Rectal smooth muscle tissue (tissue), 1 donor: ENCODE results near the gene CR1L.
"Not testable (repeated sequence)": the region's sequence is repeated elsewhere in the genome, so short reads cannot be mapped to it uniquely, and the experiment has no call there.

Experiments used
- H3K27ac ChIP-seq: one replicate; pipeline ENCODE4 v1.7.0; 2013; ENCODE audit warnings: low read depth, low read length, inconsistent platforms
- H3K27me3 ChIP-seq: one replicate; pipeline ENCODE4 v1.7.0; 2013; ENCODE audit warnings: low read length; ENCODE audit not compliant: control insufficient read depth, insufficient read depth
- H3K36me3 ChIP-seq: one replicate; pipeline ENCODE4 v1.7.0; 2013; ENCODE audit warnings: low read length; ENCODE audit not compliant: control insufficient read depth, insufficient read depth
- H3K4me1 ChIP-seq: one replicate; pipeline ENCODE4 v1.7.0; 2013; ENCODE audit warnings: low read length; ENCODE audit not compliant: control insufficient read depth, insufficient read depth
- H3K4me3 ChIP-seq: one replicate; pipeline ENCODE4 v1.7.0; 2013; ENCODE audit warnings: low read length
- H3K9ac ChIP-seq: one replicate; pipeline ENCODE4 v1.7.0; 2013; ENCODE audit warnings: low read length

Gene CR1L

DNA sequence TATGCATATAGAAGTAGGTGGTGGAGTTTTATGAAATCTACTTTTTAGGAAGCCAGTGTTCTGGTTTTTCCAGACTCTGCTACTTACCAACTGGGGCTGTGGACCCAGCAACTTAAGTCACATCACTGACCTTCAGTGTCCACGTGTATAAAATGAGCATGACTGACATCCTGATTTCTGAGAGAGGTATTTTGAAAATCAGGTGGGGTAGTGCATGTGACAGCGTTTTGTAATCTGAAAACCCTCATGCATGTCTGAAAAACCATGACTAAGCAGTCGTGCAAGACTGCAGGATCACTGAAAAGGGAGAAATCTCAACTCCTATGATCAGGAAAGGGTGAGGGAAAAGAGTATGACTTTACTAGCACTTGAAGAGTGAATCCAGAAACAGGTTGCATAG, 26.1 kb downstream of the CR1L start:
- peaks cover 11% of the 10 kb centered on the region for H3K27me3 ChIP-seq
- no peak overlapping the region for H3K4me3 ChIP-seq
- no peak overlapping the region for H3K27ac ChIP-seq
- no peaks in the 10 kb centered on the region for H3K36me3 ChIP-seq
- no peak overlapping the region for H3K9ac ChIP-seq
- H3K4me1 ChIP-seq = no peaks in the 10 kb centered on the region

GRCh38 chr1:207672522-207673130, 27.7 kb downstream of the CR1L start:
- Histone ChIP-seq H3K4me1 (no peaks in the 10 kb centered on the region), H3K9ac (no peak overlapping the region), H3K4me3 (no peak overlapping the region), H3K27ac (no peak overlapping the region), H3K36me3 (no peaks in the 10 kb centered on the region), H3K27me3 (peaks cover 11% of the 10 kb centered on the region)

- Histone ChIP-seq H3K27me3 (peaks cover 11% of the 10 kb centered on the region), H3K27ac (no peak overlapping the region), H3K9ac (no peak overlapping the region), H3K36me3 (no peaks in the 10 kb centered on the region), H3K4me1 (no peaks in the 10 kb centered on the region), H3K4me3 (no peak overlapping the region)
Observed at GRCh38 chr1:207673399-207673798, 28.5 kb downstream of the CR1L start.

DNA sequence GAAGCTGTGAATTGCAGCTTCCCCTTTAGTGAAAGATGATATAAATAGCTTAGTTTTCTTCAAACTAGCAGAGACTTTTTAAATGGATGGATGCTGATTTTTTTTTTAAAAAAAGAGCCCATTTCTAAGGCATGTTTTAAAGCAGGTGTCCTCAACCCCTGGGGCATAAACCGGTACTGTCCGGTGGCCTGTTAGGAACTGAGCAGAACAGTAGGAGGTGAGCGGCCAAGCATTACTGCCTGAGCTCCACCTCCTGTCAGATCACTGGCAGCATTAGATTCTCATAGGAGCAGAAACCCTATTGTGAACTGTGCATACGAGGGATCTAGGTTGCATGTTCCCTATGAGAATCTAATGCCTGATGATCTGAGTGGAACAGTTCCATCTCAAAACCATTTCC, 31.2 kb downstream of the CR1L start:
- no peaks in the 10 kb centered on the region for H3K36me3 ChIP-seq
- no peaks in the 10 kb centered on the region for H3K4me1 ChIP-seq
- no peak overlapping the region for H3K9ac ChIP-seq
- no peaks in the 10 kb centered on the region for H3K27me3 ChIP-seq
- H3K4me3 ChIP-seq = no peak overlapping the region
- H3K27ac ChIP-seq = no peak overlapping the region

- not testable (repeated sequence) for H3K9ac ChIP-seq, H3K4me1 ChIP-seq, H3K4me3 ChIP-seq, H3K27ac ChIP-seq, H3K27me3 ChIP-seq, H3K36me3 ChIP-seq
Observed at GRCh38 chr1:207680590-207681388, 35.9 kb downstream of the CR1L start.

DNA sequence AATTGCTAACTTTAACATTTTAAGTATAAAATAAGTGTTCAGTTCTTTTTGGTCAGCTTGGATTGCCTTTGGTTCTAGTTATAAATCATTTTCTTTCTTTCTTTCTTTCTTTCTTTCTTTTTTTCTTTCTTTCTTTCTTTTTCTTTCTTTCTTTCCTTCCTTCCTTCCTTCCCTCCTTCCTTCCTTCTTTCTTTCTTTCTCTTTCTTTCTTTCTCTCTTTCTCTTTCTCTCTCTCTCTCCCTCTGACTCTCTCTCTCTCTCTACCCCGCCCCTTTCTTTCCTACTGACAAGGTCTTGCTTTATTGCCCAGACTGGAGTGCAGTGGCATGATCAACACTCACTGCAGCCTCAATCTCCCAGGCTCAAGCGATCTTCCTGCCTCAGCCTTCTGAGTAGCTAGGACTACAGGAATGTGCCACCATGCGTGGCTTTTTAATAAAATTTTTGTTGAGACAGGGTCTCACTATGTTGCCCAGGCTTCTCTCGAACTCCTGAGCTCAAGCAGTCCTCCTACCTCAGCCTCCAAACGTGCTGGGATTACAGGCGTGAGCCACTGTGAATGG, 38.0 kb downstream of the CR1L start:
- H3K4me3 ChIP-seq, H3K27ac ChIP-seq, H3K36me3 ChIP-seq, H3K4me1 ChIP-seq, H3K9ac ChIP-seq, H3K27me3 ChIP-seq: not testable (repeated sequence)

DNA sequence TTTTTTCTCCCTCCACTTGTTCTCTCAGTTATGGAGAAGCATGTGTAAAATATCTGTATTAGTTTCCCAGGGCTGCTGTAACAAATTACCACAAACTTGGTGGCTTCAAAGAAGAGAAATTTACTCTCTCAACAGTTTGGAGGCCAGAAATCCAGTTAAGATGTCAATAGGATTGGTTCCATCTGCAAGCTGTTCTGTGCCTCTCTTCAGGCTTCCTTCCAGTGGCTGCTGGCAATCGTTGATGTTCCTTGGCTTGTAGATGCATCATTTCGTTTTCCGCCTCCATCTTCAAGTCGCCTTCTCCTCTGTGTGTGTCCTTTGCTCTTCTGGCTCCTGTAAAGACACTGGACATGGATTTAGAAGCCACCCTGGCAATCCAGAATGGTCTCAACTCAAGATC, 45.6 kb downstream of the CR1L start:
- H3K4me1 ChIP-seq, H3K27ac ChIP-seq, H3K36me3 ChIP-seq: not testable (repeated sequence)

GRCh38 chr1:207691010-207691409, 46.1 kb downstream of the CR1L start:
- no peaks in the 10 kb centered on the region for H3K36me3 ChIP-seq

More for the DNA sequence above, 45.6 kb downstream of the CR1L start:
- H3K9ac ChIP-seq, H3K27me3 ChIP-seq, H3K4me3 ChIP-seq: not testable (repeated sequence)

DNA sequence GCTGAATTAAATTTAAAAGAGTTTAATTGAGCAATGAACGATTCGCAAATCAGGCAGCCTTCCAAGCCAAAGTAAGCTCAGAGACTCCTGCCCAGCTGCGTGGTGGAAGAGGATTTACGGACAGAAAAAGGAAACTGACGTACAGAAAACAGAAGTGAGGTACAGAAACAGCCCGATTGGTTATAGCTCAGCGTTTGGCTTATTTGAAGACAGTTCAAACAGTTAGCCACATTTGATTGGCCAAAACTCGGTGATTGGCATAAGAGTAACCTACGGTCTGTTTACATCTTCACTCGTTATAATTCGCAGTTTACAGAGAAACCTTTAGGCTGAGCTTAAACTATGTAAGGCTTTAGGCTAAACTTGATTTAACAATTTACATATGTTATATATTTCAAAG, 46.9 kb downstream of the CR1L start:
- Histone ChIP-seq H3K36me3 (no peaks in the 10 kb centered on the region), H3K4me1 (no peaks in the 10 kb centered on the region), H3K9ac (no peak overlapping the region), H3K27me3 (no peaks in the 10 kb centered on the region), H3K4me3 (no peak overlapping the region), H3K27ac (no peak overlapping the region)

More at GRCh38 chr1:207691010-207691409, 46.1 kb downstream of the CR1L start:
- Histone ChIP-seq H3K27me3 (no peaks in the 10 kb centered on the region), H3K4me1 (no peaks in the 10 kb centered on the region), H3K4me3 (no peak overlapping the region), H3K27ac (no peak overlapping the region), H3K9ac (no peak overlapping the region)

- not testable (repeated sequence) for H3K4me1 ChIP-seq
Observed at GRCh38 chr1:207692291-207692690, 47.4 kb downstream of the CR1L start.

DNA sequence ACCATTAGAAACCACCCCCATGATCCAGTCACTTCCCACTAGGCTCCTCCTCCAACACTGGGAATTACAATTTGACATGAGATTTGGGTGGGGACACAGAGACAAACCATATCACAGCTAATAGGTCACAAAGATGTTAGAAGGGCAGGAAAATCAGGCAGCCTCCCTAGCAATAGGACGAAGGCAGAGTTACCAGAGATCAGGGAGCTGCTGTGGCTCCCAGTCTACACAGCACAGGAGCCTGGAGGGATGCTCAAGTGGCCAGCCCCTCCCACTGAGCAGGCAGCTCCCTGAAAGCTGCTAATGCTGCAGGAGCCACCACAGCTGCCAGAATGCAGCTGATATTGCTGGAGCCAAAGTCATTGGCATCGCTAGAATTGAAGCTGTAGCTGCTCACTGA, 51.0 kb downstream of the CR1L start:
- Histone ChIP-seq H3K36me3 (no peaks in the 10 kb centered on the region), H3K9ac (no peak overlapping the region), H3K27ac (no peak overlapping the region), H3K4me1 (no peaks in the 10 kb centered on the region), H3K4me3 (no peak overlapping the region), H3K27me3 (no peaks in the 10 kb centered on the region)

More at GRCh38 chr1:207692291-207692690, 47.4 kb downstream of the CR1L start:
- not testable (repeated sequence) for H3K9ac ChIP-seq, H3K27ac ChIP-seq, H3K27me3 ChIP-seq, H3K4me3 ChIP-seq, H3K36me3 ChIP-seq

DNA sequence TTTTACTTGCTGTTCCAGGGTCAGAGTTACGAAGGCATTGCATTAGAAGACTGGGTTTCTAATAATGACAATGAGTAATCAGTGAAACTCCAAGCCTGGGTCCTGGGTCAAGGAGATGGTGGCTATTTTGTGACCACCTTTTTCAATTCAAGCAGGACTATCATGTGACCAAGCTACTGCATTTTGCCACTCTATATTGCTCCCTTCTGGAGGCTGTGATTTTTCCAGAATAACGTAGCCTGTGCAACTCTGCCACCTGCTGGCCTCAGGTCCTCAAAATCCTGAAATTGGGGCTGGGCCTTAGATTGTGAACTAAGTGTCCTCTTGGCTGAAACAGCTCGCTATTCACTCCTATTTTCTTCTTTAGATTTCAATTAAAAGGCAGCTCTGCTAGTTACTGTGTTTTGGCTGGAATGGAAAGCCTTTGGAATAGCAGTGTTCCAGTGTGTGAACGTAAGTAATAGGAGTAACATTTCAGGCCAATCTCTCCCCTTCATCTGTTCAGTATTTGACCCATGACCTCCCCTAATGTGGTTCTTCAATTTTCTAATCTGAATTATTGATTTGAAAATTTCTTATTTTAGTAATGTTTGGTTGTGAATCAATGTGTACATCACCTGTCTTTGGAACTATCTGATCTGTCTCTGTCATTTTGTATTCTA, 54.0 kb downstream of the CR1L start:
- H3K9ac ChIP-seq = no peak overlapping the region
- no peaks in the 10 kb centered on the region for H3K27me3 ChIP-seq
- H3K4me1 ChIP-seq = no peaks in the 10 kb centered on the region
- H3K27ac ChIP-seq = no peak overlapping the region
- H3K4me3 ChIP-seq = no peak overlapping the region
- H3K36me3 ChIP-seq = no peaks in the 10 kb centered on the region
